RWPE1 (cell line): ENCODE results near the gene HPX.

Experiments used
- CTCF ChIA-PET: fragments of 350-600 bp; sonication (Branson Sonifier 250); formaldehyde crosslinking; extraction: SDS; loops from one replicate; lab custom pipeline; 2021; lab: Yijun Ruan, JAX
- POLR2A ChIA-PET: fragments of 400-600 bp; formaldehyde crosslinking; extraction: SDS; loops from one replicate; lab custom pipeline; 2020; ENCODE audit warnings: antibody characterized with exemption; ENCODE audit not compliant: low non-redundant PET; lab: Yijun Ruan, JAX
- DNase-seq: peaks from one replicate; pipeline ENCODE4 v3.0.0; 2012; ENCODE audit warnings: low spot score
- H3K27ac ChIP-seq: fragments of 450-650 bp; 2 replicates; pipeline ENCODE4 v1.5.1; 2017
- CTCF ChIP-seq: fragments of 450-650 bp; conservative IDR thresholded peaks from 2 replicates; pipeline ENCODE4 v1.5.1; 2017; ENCODE audit warnings: low read depth, mild to moderate bottlenecking

HPX gene

GRCh38 chr11:6483015-6483414 is 42.2 kb upstream of the HPX start:
- DNase-seq: no peak
- TF ChIP-seq CTCF: no peak
- ChIA-PET POLR2A (no interaction called here), CTCF (no interaction called here)
- H3K27ac ChIP-seq: no peak overlapping the region

GRCh38 chr11:6482441-6482840 is 41.7 kb upstream of the HPX start:
- DNase-seq: no peak
- POLR2A ChIA-PET: no interaction called here
- H3K27ac ChIP-seq: no peak overlapping the region
- CTCF ChIA-PET: no interaction called here
- TF ChIP-seq CTCF: no peak

GRCh38 chr11:6481924-6482275 is 41.1 kb upstream of the HPX start:
- H3K27ac ChIP-seq: peak overlapping the region; percentile 83
- CTCF ChIA-PET: no interaction called here
- no peak for DNase-seq
- TF ChIP-seq CTCF: no peak
- POLR2A ChIA-PET: no interaction called here

- no peak for TF ChIP-seq CTCF
- peak; percentile 97 for DNase-seq
- H3K27ac ChIP-seq: peak within 1 kb of the TSS; percentile 83
- CTCF ChIA-PET: interaction anchor here (0.6 kb wide), 1 partner anchor 1774 kb away, joined by 3 read pairs; no protein-coding TSS in a partner anchor
- POLR2A ChIA-PET: interaction anchor here (0.6 to 0.9 kb wide), 2 partner anchors 20 to 122 kb away, joined by 3 to 4 read pairs; partner anchors contain the start of genes ILK and RRP8
Observed at GRCh38 chr11:6481012-6481923, 40.5 kb upstream of the HPX start, which contains the start of the genes ARFIP2 and TIMM10B. Gene ARFIP2 (minus strand): TSS chr11:6481331. CDS start chr11:6480421, 910 bp downstream. Gene TIMM10B (plus strand): TSS chr11:6481501. CDS start chr11:6481517, 16 bp downstream.

- POLR2A ChIA-PET: no interaction called here
- DNase-seq: no peak
- CTCF ChIA-PET: no interaction called here
- H3K27ac ChIP-seq: peak overlapping the region; percentile 83
- TF ChIP-seq CTCF: no peak
Observed at GRCh38 chr11:6480299-6480914, 39.6 kb upstream of the HPX start.

GRCh38 chr11:6476571-6476970 is 35.8 kb upstream of the HPX start:
- DNase-seq: no peak
- ChIA-PET CTCF (no interaction called here), POLR2A (no interaction called here)
- H3K27ac ChIP-seq: peak overlapping the region; percentile 86
- TF ChIP-seq CTCF: no peak
